Epithelial cell of esophagus (primary cell): ENCODE data around the gene PNMA1.

Experiments used
- DNase-seq: peaks from one replicate; pipeline ENCODE4 v3.0.0; 2010; ENCODE audit warnings: low read depth
- H3K4me3 ChIP-seq: 2 replicates; pipeline ENCODE4 v1.5.1; 2011; ENCODE audit warnings: mild to moderate bottlenecking, low read length, control low read depth
- CTCF ChIP-seq: IDR thresholded peaks from 2 replicates; pipeline ENCODE4 v1.5.1; 2011; ENCODE audit warnings: low read depth, mild to moderate bottlenecking, low read length, control low read depth, inconsistent platforms; ENCODE audit not compliant: insufficient read depth; ENCODE audit errors: missing control alignments

PNMA1 gene

DNA sequence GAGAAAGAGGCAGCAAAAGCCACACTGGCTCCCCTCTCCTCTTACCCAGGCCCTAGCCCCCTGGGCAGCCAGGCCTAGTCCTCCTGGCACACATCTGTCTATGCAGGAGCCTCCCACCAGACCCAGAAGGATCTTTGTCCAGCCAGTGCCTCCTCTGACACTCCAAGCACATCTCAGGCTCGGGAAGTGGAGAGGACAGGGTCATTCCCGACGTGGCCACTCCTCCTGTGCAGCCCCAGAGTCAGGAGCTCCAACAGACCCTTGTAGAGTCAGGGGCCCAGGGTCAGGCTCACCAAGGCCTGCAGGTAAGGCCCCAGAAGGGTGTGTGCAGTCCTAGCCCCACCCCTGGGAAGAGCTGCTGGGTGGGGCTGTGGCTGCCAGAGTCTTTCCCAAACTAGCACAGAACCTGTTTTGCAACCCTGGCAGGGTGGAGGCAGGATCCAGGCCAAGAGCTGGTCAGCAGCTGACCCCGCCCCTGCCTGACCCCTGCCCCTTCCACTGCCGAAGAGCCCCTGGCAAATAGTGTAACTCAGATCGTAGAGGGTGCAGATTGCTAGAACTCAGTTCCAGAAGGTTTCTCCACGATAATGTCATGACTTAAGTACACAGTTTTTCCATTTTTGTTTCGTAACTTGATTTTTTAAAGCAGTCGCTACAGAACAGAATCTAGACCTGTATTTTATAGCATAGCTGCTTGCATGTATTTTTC is 26.6 kb upstream of the PNMA1 start:
- peak; percentile 84 for DNase-seq
- peak overlapping the region; percentile 13 for H3K4me3 ChIP-seq

DNA sequence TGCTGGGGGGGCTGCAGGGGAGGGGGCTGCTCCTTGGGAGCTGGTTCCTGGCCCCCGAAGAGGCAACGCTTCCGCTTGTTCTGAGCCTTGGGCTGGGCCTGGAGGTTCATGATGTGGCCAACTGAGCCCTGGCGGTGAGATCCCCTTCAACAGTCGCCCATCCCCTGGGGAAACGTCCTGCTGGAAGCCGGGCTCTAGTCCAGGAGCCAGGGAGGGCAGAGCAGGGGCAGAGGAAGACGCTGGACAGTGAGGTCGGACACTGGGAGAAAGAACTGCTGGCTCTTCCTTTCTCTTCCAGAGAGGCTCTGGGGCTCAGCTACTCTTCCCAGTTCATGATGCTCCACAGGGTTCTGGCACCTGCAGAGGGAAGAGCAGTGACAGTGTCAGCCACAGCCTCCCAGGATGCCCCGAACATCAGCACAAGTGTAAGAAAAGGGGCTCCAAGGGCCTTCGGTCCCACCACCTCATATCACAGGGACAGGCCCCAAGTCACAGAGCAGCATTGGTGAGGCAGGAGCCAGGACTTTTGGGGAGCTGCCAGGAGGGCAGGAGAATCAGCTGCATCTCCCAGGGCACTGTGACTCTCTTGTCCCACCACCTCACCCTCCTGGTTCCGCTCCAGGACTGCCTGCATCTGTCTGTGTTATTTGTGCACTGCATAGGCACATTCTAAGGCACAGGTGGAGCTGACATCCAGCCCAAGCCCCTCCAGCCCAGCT is 25.9 kb upstream of the PNMA1 start:
- no peak overlapping the region for H3K4me3 ChIP-seq
- TF ChIP-seq CTCF: no peak

More for the DNA sequence above, 26.6 kb upstream of the PNMA1 start:
- no peak for TF ChIP-seq CTCF

GRCh38 chr14:73739174-73739898 is 25.2 kb upstream of the PNMA1 start:
- no peak overlapping the region for H3K4me3 ChIP-seq
- DNase-seq: no peak
- no peak for TF ChIP-seq CTCF

More for the DNA sequence above, 25.9 kb upstream of the PNMA1 start:
- DNase-seq: no peak

- DNase-seq: no peak
- no peak overlapping the region for H3K4me3 ChIP-seq
- TF ChIP-seq CTCF: no peak
Observed at GRCh38 chr14:73738518-73739173, 24.5 kb upstream of the PNMA1 start.

GRCh38 chr14:73736842-73737241 is 22.7 kb upstream of the PNMA1 start:
- TF ChIP-seq CTCF: no peak
- H3K4me3 ChIP-seq: no peak overlapping the region
- DNase-seq: no peak

DNA sequence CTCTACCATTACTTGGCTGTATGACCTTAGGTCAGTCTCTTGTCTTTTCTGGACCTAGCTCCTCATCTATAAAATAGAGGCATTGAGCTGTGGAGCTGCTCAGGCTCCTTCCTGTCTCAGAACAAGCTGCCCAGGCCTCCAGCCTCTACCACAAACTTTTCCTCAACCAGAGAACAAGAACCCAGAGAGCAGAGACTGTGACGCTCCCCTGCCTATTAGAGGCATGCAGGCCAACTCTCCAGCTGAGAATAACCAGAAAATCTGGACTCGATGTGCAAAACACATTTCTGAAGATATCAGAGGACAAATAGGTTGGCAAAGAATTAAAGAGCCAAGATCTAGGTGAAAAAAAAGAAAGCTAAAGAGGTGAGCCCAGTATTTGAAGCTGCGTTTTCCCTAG is 17.8 kb upstream of the PNMA1 start:
- TF ChIP-seq CTCF: no peak
- no peak overlapping the region for H3K4me3 ChIP-seq
- DNase-seq: no peak
